ENCODE measurements around the gene MGST3. TPM values are rescaled to one million over a fixed set of nuclear protein-coding genes. Genes with fewer than 3 reads are reported as not detected.

The MGST3 gene
- polyA plus RNA-seq, 1 of the 3 experiments (the other 2 are of a cell fraction): 270 TPM

DNA sequence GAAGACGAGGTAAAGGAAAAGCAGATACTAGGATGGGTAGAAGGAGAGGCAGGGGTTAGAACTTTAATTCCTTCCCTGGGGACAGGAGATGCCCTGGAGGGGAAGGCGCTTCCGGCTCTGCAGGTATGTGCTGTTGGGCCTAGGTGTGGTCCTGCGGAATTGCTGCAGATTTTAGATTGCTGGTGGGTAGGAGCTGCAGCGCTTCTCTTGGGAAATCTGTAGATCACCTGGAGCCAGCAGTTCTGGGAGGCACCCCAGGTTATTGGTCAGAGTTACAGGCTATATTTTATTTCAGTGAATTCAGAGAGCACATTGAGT is 1.1 kb downstream of the MGST3 start:
- H3K9me3 ChIP-seq: no peaks in the 10 kb centered on the region
- H3K27me3 ChIP-seq (ENCODE audit: insufficient read depth): no peaks in the 10 kb centered on the region
- H3K9ac ChIP-seq: peak overlapping the region; percentile 69
- no peak for DNase-seq
- H2AFZ ChIP-seq (ENCODE audit: low read depth): peak overlapping the region; percentile 83
- peaks cover 11% of the 10 kb centered on the region for H3F3A ChIP-seq (replicated peaks; ENCODE audit: insufficient read depth)
- peak overlapping the region; percentile 80 to 96 for H3K27ac ChIP-seq (ENCODE audit: low read depth in 2 of 2, low read length in 1 of 2)
- H3K36me3 ChIP-seq (replicated peaks in 1 of 2; ENCODE audit: control insufficient read depth in 1 of 2, insufficient read depth in 2 of 2, low read length in 1 of 2): peaks cover 12 to 16% of the 10 kb centered on the region in 2 experiments
- WGBS (ENCODE audit: low lambda C conversion rate): 35% methylated on average over 5 of the region's 5 CpGs
- H3K4me1 ChIP-seq (ENCODE audit: control insufficient read depth in 1 of 2, insufficient read depth in 2 of 2, low read depth in 1 of 2, low read length in 1 of 2): peaks cover 9 to 24% of the 10 kb centered on the region in 2 experiments; a peak in 3 of 4 replicates
- H3K4me2 ChIP-seq: peak overlapping the region; percentile 79
- TF ChIP-seq TCF12 (IDR thresholded peaks at IDR 0.05) (no peak), CHD2 (IDR thresholded peaks at IDR 0.05; ENCODE audit: low read length, partially characterized antibody) (no peak), GATA2 (CRISPR knock-in tag; IDR thresholded peaks at IDR 0.05) (no peak), GABPA (IDR thresholded peaks at IDR 0.05; ENCODE audit: low read depth) (no peak), USF2 (IDR thresholded peaks at IDR 0.05; ENCODE audit: borderline replicate concordance, low read depth, low read length) (no peak), RFX5 (IDR thresholded peaks at IDR 0.05; ENCODE audit: low read length) (no peak), EP300 (IDR thresholded peaks at IDR 0.05; ENCODE audit: borderline replicate concordance in 1 of 2, low read depth in 1 of 2, low read length in 1 of 2) (no peak), RCOR1 (IDR thresholded peaks at IDR 0.05; ENCODE audit: low read length) (no peak), NFIC (IDR thresholded peaks at IDR 0.05; ENCODE audit: borderline replicate concordance) (no peak), MEF2A (IDR thresholded peaks at IDR 0.05; ENCODE audit: borderline replicate concordance, low read depth) (no peak), MXI1 (IDR thresholded peaks at IDR 0.05; ENCODE audit: low read depth, low read length) (no peak), MAX (IDR thresholded peaks at IDR 0.05; ENCODE audit: low read depth) (no peak), TAF1 (IDR thresholded peaks at IDR 0.05; ENCODE audit: borderline replicate concordance, low read depth, low read length) (no peak), EZH2phosphoT487 (IDR thresholded peaks at IDR 0.05; ENCODE audit: borderline replicate concordance, low read depth) (no peak), ELF1 (IDR thresholded peaks at IDR 0.05) (no peak), IRF3 (IDR thresholded peaks at IDR 0.05; ENCODE audit: low read depth, low read length) (no peak)
- TF ChIP-seq, protein P1, sequence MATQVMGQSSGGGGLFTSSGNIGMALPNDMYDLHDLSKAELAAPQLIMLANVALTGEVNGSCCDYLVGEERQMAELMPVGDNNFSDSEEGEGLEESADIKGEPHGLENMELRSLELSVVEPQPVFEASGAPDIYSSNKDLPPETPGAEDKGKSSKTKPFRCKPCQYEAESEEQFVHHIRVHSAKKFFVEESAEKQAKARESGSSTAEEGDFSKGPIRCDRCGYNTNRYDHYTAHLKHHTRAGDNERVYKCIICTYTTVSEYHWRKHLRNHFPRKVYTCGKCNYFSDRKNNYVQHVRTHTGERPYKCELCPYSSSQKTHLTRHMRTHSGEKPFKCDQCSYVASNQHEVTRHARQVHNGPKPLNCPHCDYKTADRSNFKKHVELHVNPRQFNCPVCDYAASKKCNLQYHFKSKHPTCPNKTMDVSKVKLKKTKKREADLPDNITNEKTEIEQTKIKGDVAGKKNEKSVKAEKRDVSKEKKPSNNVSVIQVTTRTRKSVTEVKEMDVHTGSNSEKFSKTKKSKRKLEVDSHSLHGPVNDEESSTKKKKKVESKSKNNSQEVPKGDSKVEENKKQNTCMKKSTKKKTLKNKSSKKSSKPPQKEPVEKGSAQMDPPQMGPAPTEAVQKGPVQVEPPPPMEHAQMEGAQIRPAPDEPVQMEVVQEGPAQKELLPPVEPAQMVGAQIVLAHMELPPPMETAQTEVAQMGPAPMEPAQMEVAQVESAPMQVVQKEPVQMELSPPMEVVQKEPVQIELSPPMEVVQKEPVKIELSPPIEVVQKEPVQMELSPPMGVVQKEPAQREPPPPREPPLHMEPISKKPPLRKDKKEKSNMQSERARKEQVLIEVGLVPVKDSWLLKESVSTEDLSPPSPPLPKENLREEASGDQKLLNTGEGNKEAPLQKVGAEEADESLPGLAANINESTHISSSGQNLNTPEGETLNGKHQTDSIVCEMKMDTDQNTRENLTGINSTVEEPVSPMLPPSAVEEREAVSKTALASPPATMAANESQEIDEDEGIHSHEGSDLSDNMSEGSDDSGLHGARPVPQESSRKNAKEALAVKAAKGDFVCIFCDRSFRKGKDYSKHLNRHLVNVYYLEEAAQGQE (IDR thresholded peaks at IDR 0.05; ENCODE audit: low read depth, low read length): no peak
- peaks cover 24% of the 10 kb centered on the region for H4K20me1 ChIP-seq (ENCODE audit: insufficient read depth)
- H3K79me2 ChIP-seq (ENCODE audit: insufficient read depth): peaks cover 45% of the 10 kb centered on the region
- CTCF ChIA-PET: interaction anchor here (0.8 to 1.5 kb wide), 2 partner anchors 13 to 275 kb away, joined by 3 to 5 read pairs; no protein-coding TSS in a partner anchor
- H3K4me3 ChIP-seq (ENCODE audit: low read depth in 2 of 2, low read length in 1 of 2): peak overlapping the region; percentile 77 to 99
- POLR2A ChIA-PET: interaction anchor here (0.9 kb wide), 1 partner anchor 234 kb away, joined by 4 read pairs; no protein-coding TSS in a partner anchor
- no peaks in the 10 kb centered on the region for H3K9me2 ChIP-seq
